HG03039 (cell line): ENCODE data around the gene ARL15.

Experiments
- ATAC-seq: cut with Tn5 transposase; IDR thresholded peaks from one replicate; pipeline ENCODE4 v1.9.1; 2021; ENCODE audit warnings: mild to moderate bottlenecking, moderate library complexity; ENCODE audit not compliant: unreplicated experiment

The ARL15 gene

GRCh38 chr5:54214722-54215121 is 95.7 kb downstream of the ARL15 start:
- no peak for ATAC-seq

- no peak for ATAC-seq
Measured at GRCh38 chr5:54212331-54212730, 98.0 kb downstream of the ARL15 start.

DNA sequence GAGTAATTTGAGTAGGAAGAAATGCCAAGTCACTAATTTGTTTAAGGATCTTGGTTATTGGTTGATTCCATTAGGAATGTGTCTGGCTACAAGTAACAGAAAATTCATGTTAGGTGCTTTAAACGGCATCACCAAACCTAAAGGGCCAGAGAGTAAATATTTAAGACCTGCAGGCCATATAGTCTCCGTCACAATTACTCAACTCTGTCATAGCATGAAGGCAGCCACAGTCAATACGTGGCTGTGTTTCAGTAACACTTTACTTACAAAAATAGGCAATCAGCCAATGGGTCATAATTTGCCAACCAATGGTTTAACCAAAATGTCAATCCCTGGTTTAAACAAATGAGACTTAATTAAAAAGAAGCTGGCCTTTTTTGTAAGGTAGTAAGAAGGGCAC is 98.5 kb downstream of the ARL15 start:
- no peak for ATAC-seq

DNA sequence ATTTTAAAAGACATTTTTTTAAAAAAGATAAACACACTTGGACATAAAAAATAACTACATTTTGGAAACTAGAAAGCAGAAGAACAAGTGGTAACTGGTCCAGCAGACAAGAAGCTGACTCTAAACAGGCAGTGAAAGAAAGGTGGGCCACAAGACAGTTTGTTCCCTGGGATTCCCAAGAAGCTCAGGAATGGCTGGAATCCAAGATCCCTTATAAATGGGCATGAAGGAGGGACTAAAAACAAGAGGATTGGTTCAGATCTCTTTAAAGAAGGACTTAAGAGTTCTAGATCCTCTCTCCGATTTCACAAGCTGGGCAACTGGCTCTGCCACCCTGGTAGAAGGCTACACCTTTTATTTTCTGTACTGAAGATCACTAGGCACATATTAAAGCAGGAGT is 102.8 kb downstream of the ARL15 start:
- ATAC-seq = no peak

DNA sequence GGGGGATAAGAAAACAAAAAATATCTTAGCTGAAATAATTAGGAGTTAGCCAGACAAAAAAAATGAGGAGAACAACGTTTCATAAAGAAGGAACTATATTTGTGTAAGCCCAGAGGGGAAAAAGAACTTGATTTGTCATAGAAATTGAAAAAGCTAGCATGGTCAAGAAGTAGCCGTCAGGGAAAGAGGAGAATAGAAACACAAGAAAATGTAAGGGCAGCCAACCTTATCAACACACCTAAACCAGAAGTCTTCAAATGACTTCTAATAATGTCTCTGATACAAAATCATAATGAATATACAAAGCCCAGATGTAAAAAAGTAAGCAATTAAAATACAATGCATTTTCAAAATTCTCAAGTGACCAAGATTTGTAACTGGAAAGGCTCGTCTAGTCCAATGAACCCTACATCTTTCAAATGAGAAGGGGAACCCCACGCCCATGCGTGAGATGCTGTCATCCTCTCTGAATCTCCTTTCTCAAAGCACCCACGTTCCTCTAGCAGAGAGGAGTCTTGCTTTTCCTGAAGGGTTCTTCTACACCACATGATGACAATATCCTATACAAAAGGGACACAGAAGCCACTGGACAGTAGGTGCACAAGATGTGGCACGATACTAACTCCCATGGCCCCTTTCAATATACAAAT is 103.7 kb downstream of the ARL15 start:
- ATAC-seq = no peak

GRCh38 chr5:54205918-54206317 is 104.5 kb downstream of the ARL15 start:
- ATAC-seq = no peak

DNA sequence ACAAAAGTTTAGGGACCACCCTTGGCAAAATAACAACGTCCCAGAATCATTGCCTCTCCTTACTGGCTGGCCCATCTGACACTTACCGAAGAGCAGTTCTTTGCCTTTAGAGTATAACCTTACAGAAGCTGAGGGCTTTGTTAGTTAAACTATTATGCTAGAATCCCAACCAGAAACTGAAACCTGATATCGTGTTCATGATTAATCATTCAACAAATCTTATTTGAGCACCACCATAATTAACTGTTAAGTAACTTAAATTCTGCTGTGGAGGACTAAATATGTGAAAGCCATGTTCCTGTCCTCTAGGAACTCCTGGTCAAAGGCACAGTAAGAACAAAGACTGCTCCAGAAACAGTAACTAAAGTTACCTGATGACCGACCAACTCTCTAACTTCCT is 104.9 kb downstream of the ARL15 start:
- ATAC-seq = no peak

GRCh38 chr5:54197018-54197417 is 113.4 kb downstream of the ARL15 start:
- no peak for ATAC-seq

DNA sequence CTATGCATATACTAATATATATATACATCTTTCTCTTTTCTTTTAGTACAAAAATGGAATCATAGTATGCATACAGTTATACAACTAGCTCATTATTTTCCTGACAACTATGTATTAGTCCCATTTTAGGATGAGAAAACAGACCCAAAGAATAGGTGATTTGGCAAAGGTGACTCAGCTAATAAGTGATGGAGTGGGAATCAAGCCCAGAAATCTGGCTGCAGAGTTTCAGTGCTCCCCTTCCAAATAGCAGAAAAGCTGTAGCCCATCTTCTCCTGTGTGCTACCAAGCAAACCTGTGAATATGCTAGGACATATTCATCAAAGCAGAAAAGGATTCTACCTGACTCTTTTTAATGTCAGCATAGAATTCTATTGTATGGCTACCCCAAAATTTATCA is 114.7 kb downstream of the ARL15 start:
- ATAC-seq = no peak

DNA sequence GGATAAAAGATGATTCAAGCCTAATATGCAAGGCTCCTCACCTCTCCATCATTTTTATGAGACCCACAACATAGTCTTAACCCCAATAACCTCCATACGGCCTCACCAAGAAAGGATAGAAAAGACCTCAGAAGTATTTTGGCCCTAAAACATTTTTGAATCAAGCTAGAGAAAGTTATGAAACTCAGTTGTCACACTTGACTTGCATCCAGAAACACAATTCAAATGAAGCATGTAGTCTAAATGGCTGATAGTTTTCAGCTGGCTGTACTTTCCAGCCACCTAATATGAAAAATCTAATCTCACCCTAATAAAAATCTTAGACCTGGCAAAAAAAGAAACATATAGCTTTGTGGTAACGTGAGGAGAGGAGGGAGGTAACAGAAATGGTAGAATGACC is 116.1 kb downstream of the ARL15 start:
- ATAC-seq = no peak

- ATAC-seq = no peak
Measured at GRCh38 chr5:54187694-54188093, 122.7 kb downstream of the ARL15 start.

DNA sequence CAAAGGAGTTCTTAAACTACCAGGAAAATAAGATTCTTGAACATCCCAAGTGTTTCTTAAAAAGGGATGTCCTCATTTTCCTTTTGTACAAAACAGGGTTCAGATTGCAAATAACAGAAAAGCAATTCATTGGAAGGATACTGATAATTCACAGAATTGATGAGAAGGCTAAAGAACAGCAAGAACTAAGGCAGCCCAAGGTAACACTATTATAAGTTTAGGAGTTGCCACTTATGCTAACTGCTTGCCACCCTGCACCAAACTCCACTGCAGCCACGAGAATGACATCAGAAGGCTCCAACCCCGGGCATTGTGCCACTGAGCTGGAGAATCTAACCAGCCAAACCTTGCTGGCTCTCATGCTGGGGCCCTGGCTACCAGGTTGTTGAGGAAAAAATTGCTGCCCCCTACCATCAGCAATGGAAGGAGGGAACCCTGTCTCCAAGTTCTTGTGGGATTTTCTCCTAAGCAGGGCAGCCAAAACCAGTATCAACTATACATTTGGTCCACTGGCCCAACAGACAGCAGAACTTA is 123.4 kb downstream of the ARL15 start:
- ATAC-seq = no peak

GRCh38 chr5:54186108-54186507 is 124.3 kb downstream of the ARL15 start:
- ATAC-seq = no peak

DNA sequence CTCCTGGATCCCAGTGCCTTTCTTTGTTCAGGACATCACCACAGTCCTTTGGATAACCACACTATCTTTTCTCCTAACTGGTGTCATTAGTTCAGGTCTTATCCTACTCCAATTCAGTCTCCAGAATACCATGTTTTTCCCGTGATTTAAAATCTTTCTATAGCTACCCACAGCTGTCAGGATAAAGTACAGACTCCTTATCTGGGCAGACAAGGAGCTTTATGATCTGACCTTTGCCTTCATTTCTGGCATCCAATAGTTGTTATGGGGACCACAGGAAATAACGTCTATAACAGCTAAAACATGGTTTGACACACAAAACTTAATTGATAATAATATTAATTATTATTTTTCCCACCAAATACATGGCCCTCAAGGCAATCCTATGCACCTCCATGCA is 125.6 kb downstream of the ARL15 start:
- ATAC-seq = no peak

- ATAC-seq = no peak
Measured at GRCh38 chr5:54180630-54181031, 129.7 kb downstream of the ARL15 start.

DNA sequence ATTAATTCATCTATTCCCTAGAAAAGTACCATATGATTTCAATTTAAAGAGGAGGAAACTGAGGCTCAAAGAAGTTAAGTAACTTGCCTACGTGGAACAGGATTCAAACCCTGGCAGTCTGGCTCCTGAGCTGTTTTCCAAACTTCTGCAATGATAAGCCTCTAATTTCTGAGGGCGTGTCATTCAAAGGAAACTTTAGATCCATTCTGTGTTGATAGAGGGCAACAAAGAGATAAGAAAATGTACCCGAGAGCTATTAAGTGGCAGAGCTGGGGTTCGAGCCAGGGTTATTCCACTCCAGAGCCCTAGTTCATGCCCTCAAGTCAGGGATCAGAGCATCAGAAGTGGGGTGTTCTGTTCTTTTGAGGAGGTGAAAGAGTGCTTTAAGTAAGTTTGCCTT is 131.4 kb downstream of the ARL15 start:
- no peak for ATAC-seq

DNA sequence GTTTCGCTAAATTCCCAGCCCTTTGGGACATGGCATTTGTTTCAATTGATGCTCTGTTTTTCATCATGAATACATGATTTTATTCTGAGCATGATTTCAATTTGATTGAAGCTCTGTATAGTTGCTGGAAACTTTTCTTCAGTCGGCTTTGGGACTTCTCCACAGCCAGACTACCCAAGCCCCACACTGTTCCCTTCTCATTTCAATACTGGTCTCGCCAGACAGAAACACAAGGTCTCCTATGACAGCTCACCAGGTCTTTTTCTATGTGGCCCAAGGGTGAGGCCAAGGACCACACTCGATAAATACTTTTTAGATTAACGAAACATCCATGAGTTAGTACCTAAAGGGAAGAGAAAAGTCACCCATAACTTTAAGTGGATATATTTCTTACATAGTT is 132.2 kb downstream of the ARL15 start:
- no peak for ATAC-seq

- ATAC-seq = no peak
Measured at GRCh38 chr5:54177058-54177457, 133.3 kb downstream of the ARL15 start.

GRCh38 chr5:54176066-54176830 is 134.1 kb downstream of the ARL15 start:
- ATAC-seq = no peak

- ATAC-seq = no peak
Measured at GRCh38 chr5:54173251-54173650, 137.1 kb downstream of the ARL15 start.

- no peak for ATAC-seq
Measured at GRCh38 chr5:54171645-54172384, 138.6 kb downstream of the ARL15 start.

GRCh38 chr5:54165687-54166086 is 144.7 kb downstream of the ARL15 start:
- no peak for ATAC-seq
